ENCODE results near the gene CYTH4. TPM values are rescaled to one million over a fixed set of nuclear protein-coding genes. Genes with fewer than 3 reads are reported as not detected.
"Not testable (repeated sequence)": the region's sequence is repeated elsewhere in the genome, so short reads cannot be mapped to it uniquely, and the experiment has no call there.

CYTH4 gene
- total RNA-seq, 1 experiment from 2014 or later = 1.2 TPM

GRCh38 chr22:37248251-37248650, 34.1 kb upstream of the CYTH4 start:
- DNase-seq (ENCODE audit: low read depth) = peak; percentile 68

- DNase-seq (ENCODE audit: low read depth) = no peak
Observed at GRCh38 chr22:37249986-37250385, 32.3 kb upstream of the CYTH4 start.

GRCh38 chr22:37251836-37252235, 30.5 kb upstream of the CYTH4 start:
- DNase-seq (ENCODE audit: low read depth) = not testable (repeated sequence)

- DNase-seq (ENCODE audit: low read depth) = no peak
Observed at GRCh38 chr22:37253126-37253660, 29.1 kb upstream of the CYTH4 start.

GRCh38 chr22:37254209-37254866, 28.0 kb upstream of the CYTH4 start:
- DNase-seq (ENCODE audit: low read depth) = peak; percentile 69

- no peak for DNase-seq (ENCODE audit: low read depth)
Observed at GRCh38 chr22:37254867-37255233, 27.5 kb upstream of the CYTH4 start.

- DNase-seq (ENCODE audit: low read depth) = no peak
Observed at GRCh38 chr22:37255558-37256006, 26.7 kb upstream of the CYTH4 start.

GRCh38 chr22:37256075-37256726, 26.1 kb upstream of the CYTH4 start:
- no peak for DNase-seq (ENCODE audit: low read depth)

GRCh38 chr22:37258005-37258752, 24.1 kb upstream of the CYTH4 start:
- no peak for DNase-seq (ENCODE audit: low read depth)

- no peak for DNase-seq (ENCODE audit: low read depth)
Observed at GRCh38 chr22:37258753-37259401, 23.4 kb upstream of the CYTH4 start.

GRCh38 chr22:37259540-37260029, 22.7 kb upstream of the CYTH4 start:
- DNase-seq (ENCODE audit: low read depth) = peak; percentile 62

GRCh38 chr22:37260155-37260795, 22.0 kb upstream of the CYTH4 start:
- no peak for DNase-seq (ENCODE audit: low read depth)

- DNase-seq (ENCODE audit: low read depth) = peak; percentile 58
Observed at GRCh38 chr22:37260901-37261336, 21.4 kb upstream of the CYTH4 start.

- no peak for DNase-seq (ENCODE audit: low read depth)
Observed at GRCh38 chr22:37262346-37262745, 20.0 kb upstream of the CYTH4 start.

GRCh38 chr22:37263966-37264887, 18.1 kb upstream of the CYTH4 start:
- DNase-seq (ENCODE audit: low read depth) = no peak

- peak; percentile 21 for DNase-seq (ENCODE audit: low read depth)
Observed at GRCh38 chr22:37266581-37267134, 15.7 kb upstream of the CYTH4 start.

GRCh38 chr22:37267135-37267587, 15.1 kb upstream of the CYTH4 start:
- DNase-seq (ENCODE audit: low read depth) = peak; percentile 35

- DNase-seq (ENCODE audit: low read depth) = no peak
Observed at GRCh38 chr22:37267661-37268413, 14.5 kb upstream of the CYTH4 start.
